HG02571 (cell line): Measurements from ENCODE around the gene CYP26C1.
"Not testable (repeated sequence)": the region's sequence is repeated elsewhere in the genome, so short reads cannot be mapped to it uniquely, and the experiment has no call there.

Source experiments
- ATAC-seq: cut with Tn5 transposase; IDR thresholded peaks from one replicate; pipeline ENCODE4 v1.9.1; 2021; ENCODE audit warnings: mild to moderate bottlenecking, moderate library complexity; ENCODE audit not compliant: unreplicated experiment

The CYP26C1 gene

GRCh38 chr10:93075369-93076221 lies 15.0 kb downstream of the CYP26C1 start:
- ATAC-seq = no peak

DNA sequence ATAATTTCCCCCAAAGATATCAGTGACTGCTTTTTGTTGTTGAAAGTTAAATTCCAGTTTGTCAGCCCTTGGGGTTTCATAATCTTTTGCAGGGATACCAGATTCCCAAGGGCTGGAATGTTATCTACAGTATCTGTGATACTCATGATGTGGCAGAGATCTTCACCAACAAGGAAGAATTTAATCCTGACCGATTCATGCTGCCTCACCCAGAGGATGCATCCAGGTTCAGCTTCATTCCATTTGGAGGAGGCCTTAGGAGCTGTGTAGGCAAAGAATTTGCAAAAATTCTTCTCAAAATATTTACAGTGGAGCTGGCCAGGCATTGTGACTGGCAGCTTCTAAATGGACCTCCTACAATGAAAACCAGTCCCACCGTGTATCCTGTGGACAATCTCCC lies 16.3 kb downstream of the CYP26C1 start:
- no peak for ATAC-seq

- ATAC-seq = no peak
These were observed 17.3 kb downstream of the CYP26C1 start for GRCh38 chr10:93077860-93078337.

DNA sequence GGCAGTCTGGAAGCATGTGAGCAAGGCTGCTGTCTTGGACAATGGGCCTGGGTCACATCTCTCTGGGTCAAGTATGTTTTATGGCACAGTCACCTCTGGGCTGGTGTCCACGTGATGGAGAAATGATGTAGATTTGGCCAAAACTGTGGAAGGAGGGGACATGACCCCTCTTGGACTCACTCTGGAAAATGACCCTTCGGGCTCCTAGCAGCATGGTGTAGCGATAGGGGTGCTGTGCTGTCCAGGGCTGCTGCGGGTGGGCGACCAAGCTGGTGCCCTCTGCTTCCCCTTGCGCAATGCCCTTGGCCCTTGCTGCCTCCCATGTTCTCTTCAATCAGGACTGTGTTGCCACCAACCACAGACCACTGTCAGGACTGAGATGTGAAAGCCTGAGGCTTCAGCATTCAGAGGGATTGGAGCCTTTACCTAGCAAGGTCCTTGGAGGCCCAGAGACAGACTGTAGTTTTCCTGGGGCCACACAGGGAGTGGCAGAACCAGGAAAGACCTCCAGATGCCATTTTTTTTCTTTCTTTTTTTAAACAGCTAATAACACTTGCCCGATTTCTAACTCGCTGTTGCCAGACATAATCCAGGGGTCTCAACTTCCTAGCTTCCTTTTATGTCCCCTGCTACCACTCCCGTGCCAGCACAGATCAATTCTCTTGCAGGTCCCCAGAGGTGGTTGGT lies 19.2 kb downstream of the CYP26C1 start:
- no peak for ATAC-seq

GRCh38 chr10:93080350-93081046 lies 19.9 kb downstream of the CYP26C1 start:
- no peak for ATAC-seq

DNA sequence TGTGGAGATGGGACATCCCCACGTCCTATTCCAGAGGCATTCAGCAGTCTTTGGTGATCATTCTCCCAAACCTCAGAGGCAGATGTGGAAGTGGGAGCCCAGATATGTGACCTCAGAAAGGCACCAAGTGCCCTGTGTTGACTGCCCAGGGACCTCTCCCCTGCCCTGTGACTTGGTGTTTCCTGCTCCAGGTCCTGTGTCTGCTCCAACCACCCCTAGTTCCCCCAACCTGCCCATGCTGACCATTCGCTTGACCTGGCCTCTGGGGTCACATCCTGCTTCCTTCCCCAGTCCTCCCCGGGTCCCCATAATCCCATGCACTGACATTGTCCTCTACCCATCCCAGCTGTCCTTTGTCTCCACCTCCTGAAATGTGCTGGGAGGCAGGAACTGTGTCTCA lies 20.7 kb downstream of the CYP26C1 start:
- ATAC-seq = no peak

- no peak for ATAC-seq
These were observed 21.2 kb downstream of the CYP26C1 start for GRCh38 chr10:93081834-93082233.

DNA sequence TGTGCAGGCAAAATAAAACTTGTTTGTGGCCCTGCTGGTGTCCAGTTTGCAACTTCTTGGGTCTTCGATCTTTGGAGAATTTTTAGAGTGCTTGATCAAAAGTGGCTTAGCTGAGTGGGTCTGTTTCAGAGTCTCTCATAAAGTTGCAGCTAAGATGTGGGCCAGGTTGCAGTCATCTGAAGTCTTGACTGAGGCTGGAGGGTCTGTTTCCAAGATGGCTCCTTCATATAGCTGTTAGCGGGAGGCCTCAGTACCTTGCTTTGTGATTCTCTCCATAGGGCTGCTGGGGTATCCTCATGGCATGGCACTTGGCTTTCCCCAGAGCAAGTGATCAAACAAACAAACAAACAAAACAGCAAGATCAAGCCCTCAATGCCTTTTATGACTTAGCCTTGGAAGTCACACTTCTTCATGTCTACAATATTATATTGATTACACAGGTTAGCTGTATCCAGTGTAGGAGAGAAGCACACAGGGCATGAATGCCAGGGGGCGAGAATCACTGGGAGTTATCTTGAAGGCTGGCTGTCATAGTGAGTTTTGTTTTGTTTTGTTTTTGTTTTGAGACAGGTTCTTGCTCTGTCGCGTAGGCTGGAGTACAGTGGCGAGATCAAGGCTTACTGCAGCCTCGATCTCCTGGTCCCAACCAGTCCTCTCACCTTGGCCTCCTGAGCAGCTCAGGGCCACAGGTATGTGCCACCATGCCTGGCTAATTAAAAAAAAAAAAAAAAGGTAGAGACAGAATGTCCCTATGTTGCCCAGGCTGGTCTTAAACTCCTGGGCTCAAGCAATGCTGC lies 23.3 kb downstream of the CYP26C1 start:
- ATAC-seq = no peak

DNA sequence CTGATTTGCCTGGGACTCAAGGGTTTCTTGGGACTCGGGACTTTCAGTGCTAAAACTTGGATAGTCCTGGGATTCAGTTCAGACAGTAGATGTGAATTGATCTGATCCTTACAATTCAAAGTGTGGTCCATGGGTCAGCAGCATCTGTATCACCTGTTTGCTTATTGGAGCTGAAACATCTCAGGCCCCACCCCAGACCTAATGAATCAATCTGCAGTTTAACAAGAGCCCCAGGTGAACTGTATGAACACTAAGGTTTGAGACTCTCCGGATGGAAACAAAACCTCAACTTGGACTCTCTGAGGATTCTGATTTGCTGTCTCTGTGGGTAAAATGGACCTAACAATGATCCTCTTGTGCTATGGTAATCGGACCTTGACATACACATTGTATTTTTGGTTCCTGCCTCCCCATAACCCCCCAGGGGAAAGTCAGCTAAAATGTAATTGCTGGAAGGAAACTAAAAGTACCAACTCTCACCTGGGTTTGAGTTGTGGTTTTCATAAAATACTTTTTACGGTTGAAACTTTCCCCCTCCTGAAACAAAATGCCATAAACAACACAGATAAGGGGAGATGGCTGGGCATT lies 24.8 kb downstream of the CYP26C1 start:
- ATAC-seq = no peak

GRCh38 chr10:93086289-93086688 lies 25.7 kb downstream of the CYP26C1 start:
- no peak for ATAC-seq

DNA sequence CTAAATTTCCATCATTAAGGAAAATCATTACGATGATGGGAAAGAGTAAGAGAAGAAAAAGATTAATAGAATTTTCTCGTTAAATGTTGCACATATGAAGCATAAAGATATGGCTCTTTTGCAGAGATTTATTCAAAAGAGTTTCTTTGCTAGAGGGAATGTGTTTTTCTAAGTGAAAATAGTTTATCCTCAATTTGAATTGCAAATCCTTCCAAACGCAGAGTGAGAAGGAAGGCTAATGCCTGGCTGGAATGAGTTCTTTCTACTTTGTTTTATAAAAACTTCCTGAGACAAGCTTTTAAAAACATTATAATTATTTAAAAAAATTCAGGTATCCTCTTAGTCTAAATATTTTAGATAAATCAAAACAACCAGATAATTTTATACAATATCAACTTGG lies 27.2 kb downstream of the CYP26C1 start:
- no peak for ATAC-seq

GRCh38 chr10:93088466-93088865 lies 27.9 kb downstream of the CYP26C1 start:
- no peak for ATAC-seq

GRCh38 chr10:93090619-93091018 lies 30.0 kb downstream of the CYP26C1 start:
- ATAC-seq = no peak

- no peak for ATAC-seq
These were observed 31.4 kb downstream of the CYP26C1 start for GRCh38 chr10:93091960-93092359.

DNA sequence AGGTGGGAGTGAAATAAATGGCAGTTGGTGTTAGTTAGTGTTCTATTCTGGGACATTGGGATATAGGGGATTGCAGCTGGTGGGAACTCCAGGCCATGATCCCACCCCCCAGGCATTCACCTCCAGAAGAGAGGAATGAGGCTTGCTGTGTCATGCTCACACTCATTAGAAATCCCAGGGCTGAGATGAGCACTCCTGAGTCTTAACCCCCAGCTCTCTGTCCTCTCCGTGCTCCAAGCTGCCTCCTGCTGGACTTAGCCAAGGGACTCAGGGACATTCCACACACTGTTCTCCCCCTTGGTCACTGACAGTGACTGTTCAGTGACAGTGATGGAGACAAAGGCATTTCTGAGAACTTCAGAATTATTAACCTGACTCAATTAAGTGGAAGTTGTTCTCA lies 34.6 kb downstream of the CYP26C1 start:
- no peak for ATAC-seq

GRCh38 chr10:93096901-93097300 lies 36.3 kb downstream of the CYP26C1 start:
- ATAC-seq = no peak

DNA sequence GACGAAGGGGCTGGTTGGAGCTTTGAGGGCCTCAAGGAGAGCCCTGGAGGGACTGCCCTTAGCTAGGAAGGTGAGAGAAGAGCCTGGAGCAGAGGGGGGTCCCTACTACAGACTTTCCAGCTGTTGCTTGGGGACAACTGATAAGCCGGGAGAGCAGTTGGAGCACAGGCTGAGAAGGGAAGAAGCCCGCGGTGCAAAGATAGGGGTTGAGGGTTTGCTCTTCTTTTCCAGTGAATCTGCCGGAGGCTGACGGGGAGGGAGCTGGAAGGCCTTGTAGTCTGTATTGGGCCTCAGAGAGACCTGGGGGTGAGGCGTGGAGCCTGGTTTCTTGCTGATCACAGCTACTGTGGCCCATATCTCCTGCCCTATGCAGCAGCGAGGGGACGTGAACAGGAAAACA lies 36.8 kb downstream of the CYP26C1 start:
- no peak for ATAC-seq

GRCh38 chr10:93098816-93099215 lies 38.2 kb downstream of the CYP26C1 start:
- no peak for ATAC-seq

DNA sequence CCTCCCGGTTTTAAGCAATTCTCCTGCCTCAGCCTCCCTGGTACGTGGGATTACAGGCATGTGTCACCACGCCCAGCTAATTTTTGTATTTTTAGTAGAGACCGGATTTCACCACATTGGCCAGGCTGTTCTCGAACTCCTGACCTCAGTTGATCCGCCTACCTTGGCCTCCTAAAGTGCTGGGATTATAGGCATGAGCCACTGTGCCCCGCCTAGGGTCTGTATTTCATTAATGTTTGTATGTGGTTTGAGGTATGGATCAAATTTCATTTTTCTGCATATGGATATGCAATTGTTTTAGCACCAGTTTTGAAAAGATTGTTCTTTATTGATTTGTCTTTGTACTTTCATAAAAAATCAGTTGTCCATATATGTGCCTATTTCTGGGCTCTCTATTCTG lies 39.1 kb downstream of the CYP26C1 start:
- no peak for ATAC-seq

- not testable (repeated sequence) for ATAC-seq
These were observed 40.5 kb downstream of the CYP26C1 start for GRCh38 chr10:93101148-93101547.
